B cell (primary cell): ENCODE results near the gene HIVEP1. TPM values are rescaled to one million over a fixed set of nuclear protein-coding genes. Genes with fewer than 3 reads are reported as not detected.

ENCODE experiments used
- ATAC-seq: fragments of 200-7000 bp; cut with Tn5 transposase; one replicate; pipeline ENCODE4 v1.10.0; 2021; ENCODE audit warnings: low read depth, mild to moderate bottlenecking, moderate number of reproducible peaks, moderate library complexity
- CTCF ChIA-PET: fragments of 350-600 bp; sonication (Branson Sonifier 250); formaldehyde crosslinking; loops from one replicate; lab custom pipeline; 2021; ENCODE audit warnings: antibody characterized with exemption, inconsistent platforms; lab: Charles Lee
- POLR2A ChIA-PET: fragments of 350-600 bp; sonication (Branson Sonifier 250); formaldehyde crosslinking; loops from one replicate; lab custom pipeline; 2021; ENCODE audit warnings: antibody characterized with exemption; lab: Charles Lee
- DNase-seq: peaks from one replicate; pipeline ENCODE4 v3.0.0; 2013
- H2AFZ ChIP-seq: 2 replicates; pipeline ENCODE4 v1.6.1; 2012; ENCODE audit warnings: mild to moderate bottlenecking, low read depth, low read length; ENCODE audit not compliant: insufficient read depth, poor library complexity, severe bottlenecking
- H3K27ac ChIP-seq, 2 donors: 1 replicate in 1 of 2; 2 replicates in 1 of 2; pipeline ENCODE4 v1.5.1; 2012 to 2013; ENCODE audit warnings: low read length in 2 of 2, mild to moderate bottlenecking in 2 of 2, moderate library complexity in 1 of 2
- H3K27me3 ChIP-seq, 4 experiments: fragments of 200-600 bp in 1 of 4; sonication (generic) in 1 of 4; replicated peaks in 1 of 4; 1 replicate in 2 of 4; 2 replicates in 2 of 4; pipeline versions ENCODE4 v1.6.1 to v1.7.0; 2013 to 2016; ENCODE audit warnings: low read length in 3 of 4, mild to moderate bottlenecking in 2 of 4, mixed read lengths in 1 of 4, moderate library complexity in 1 of 4; ENCODE audit not compliant: insufficient read depth in 4 of 4, control insufficient read depth in 3 of 4; ENCODE audit errors: control extremely low read depth in 1 of 4
- H3K36me3 ChIP-seq, 2 experiments: replicated peaks in 1 of 2; 1 replicate in 1 of 2; 2 replicates in 1 of 2; pipeline versions ENCODE4 v1.6.1 to v1.7.1; 2013; ENCODE audit warnings: low read length in 1 of 2; ENCODE audit not compliant: insufficient read depth in 2 of 2, control insufficient read depth in 1 of 2; ENCODE audit errors: control extremely low read depth in 1 of 2, extremely low read depth in 1 of 2
- H3K4me1 ChIP-seq, 2 donors: fragments of 200-600 bp in 1 of 2; sonication (generic) in 1 of 2; 1 replicate in 1 of 2; 2 replicates in 1 of 2; pipeline versions ENCODE4 v1.5.1 to v1.6.1; 2013 to 2017; ENCODE audit warnings: low read length in 2 of 2; ENCODE audit not compliant: control insufficient read depth in 2 of 2, insufficient read depth in 2 of 2
- H3K4me2 ChIP-seq: replicated peaks from 2 replicates; pipeline ENCODE3; 2012; ENCODE audit warnings: mild to moderate bottlenecking, low read depth, low read length; ENCODE audit not compliant: poor library complexity, severe bottlenecking
- H3K4me3 ChIP-seq, 5 experiments: fragments of 200-600 bp in 1 of 5; sonication (generic) in 1 of 5; 1 replicate in 3 of 5; 2 replicates in 2 of 5; pipeline versions ENCODE4 v1.5.1 to v1.7.0; 2011 to 2016; ENCODE audit warnings: low read length in 4 of 5, mild to moderate bottlenecking in 4 of 5, low read depth in 2 of 5, control low read depth in 1 of 5, moderate library complexity in 1 of 5; ENCODE audit not compliant: insufficient read depth in 1 of 5; ENCODE audit errors: control extremely low read depth in 1 of 5, extremely low read depth in 1 of 5
- H3K79me2 ChIP-seq: fragments of 200-600 bp; sonication (generic); one replicate; pipeline ENCODE4 v1.6.0; 2016; ENCODE audit warnings: low read length; ENCODE audit not compliant: control insufficient read depth, insufficient read depth
- H3K9ac ChIP-seq: fragments of 200-600 bp; sonication (generic); 2 replicates; pipeline ENCODE4 v1.6.1; 2017; ENCODE audit warnings: mild to moderate bottlenecking, low read length, moderate library complexity
- H3K9me3 ChIP-seq, 3 donors: one replicate each; pipeline versions ENCODE4 v1.6.1 to v1.7.1; 2013; ENCODE audit warnings: low read length in 2 of 3; ENCODE audit not compliant: control insufficient read depth in 2 of 3, insufficient read depth in 1 of 3; ENCODE audit errors: control extremely low read depth in 1 of 3
- H4K20me1 ChIP-seq: 2 replicates; pipeline ENCODE4 v1.6.0; 2012; ENCODE audit warnings: mild to moderate bottlenecking, low read length; ENCODE audit not compliant: insufficient read depth, control insufficient read depth, poor library complexity, severe bottlenecking
- H3K27ac Mint-ChIP-seq: one replicate; pipeline ENCODE4 v1.8.0; 2021; ENCODE audit warnings: mixed read lengths
- H3K27me3 Mint-ChIP-seq: one replicate; pipeline ENCODE4 v1.8.0; 2021; ENCODE audit warnings: mixed read lengths
- H3K4me1 Mint-ChIP-seq: one replicate; pipeline ENCODE4 v1.8.0; 2021; ENCODE audit warnings: mixed read lengths
- H3K4me3 Mint-ChIP-seq: one replicate; pipeline ENCODE4 v1.8.0; 2021; ENCODE audit warnings: mixed read lengths
- H3K9me3 Mint-ChIP-seq: one replicate; pipeline ENCODE4 v1.8.0; 2022; ENCODE audit warnings: mixed read lengths; ENCODE audit not compliant: insufficient read depth
- CTCF ChIP-seq: fragments of 200-600 bp; IDR thresholded peaks from one replicate; pipeline ENCODE4 v1.8.0; 2022; ENCODE audit warnings: antibody characterized with exemption, mild to moderate bottlenecking
- EZH2 ChIP-seq: IDR thresholded peaks from 2 replicates; pipeline ENCODE4 v1.6.1; 2012; ENCODE audit warnings: borderline replicate concordance, low read depth, mild to moderate bottlenecking, moderate library complexity, low read length; ENCODE audit not compliant: insufficient read depth, poor library complexity, severe bottlenecking
- WGBS: methylation state at CpG from one replicate; pipeline ENCODE4 v1.1.5; 2013; ENCODE audit warnings: missing lambda C conversion rate; ENCODE audit not compliant: insufficient coverage; 5-methylcytosine and 5-hydroxymethylcytosine counted together
- intact Hi-C: fragments of 100-400 bp; cut with micrococcal nuclease; formaldehyde crosslinking; loops from one replicate; pipeline ENCODE4 v1.10.0; 2022
- polyA plus RNA-seq: library from polyadenylated mRNA; depleted of rRNA; stranded (reverse); fragments of >200 nt; gene quantifications from 2 replicates; pipeline ENCODE4 v1.2.3, GENCODE V29; 2012
- total RNA-seq, 2 donors: library from RNA; stranded (reverse); fragments of 120-200 nt in 1 of 2; gene quantifications; 1 replicate in 1 of 2; 2 replicates in 1 of 2; pipeline versions ENCODE4 v1.2.3 to v1.2.4, GENCODE V29; 2013 to 2022

The HIVEP1 gene
- total and polyA plus RNA-seq, 2 donors (not counting 1 experiment from before 2014, with no cell fraction given) = 11.3 to 96.5 TPM

GRCh38 chr6:11983306-11983705, 28.8 kb upstream of the HIVEP1 start:
- Histone ChIP-seq H3K9me3 (no peaks in the 10 kb centered on the region), H2AFZ (no peak overlapping the region), H4K20me1 (no peaks in the 10 kb centered on the region), H3K79me2 (no peaks in the 10 kb centered on the region), H3K4me3 (no peak overlapping the region), H3K27ac (no peak overlapping the region), H3K36me3 (no peaks in the 10 kb centered on the region), H3K4me1 (no peaks in the 10 kb centered on the region), H3K27me3 (no peaks in the 10 kb centered on the region), H3K4me2 (no peak overlapping the region), H3K9ac (no peak overlapping the region)
- Mint-ChIP-seq H3K9me3 (no peaks in the 10 kb centered on the region), H3K27ac (no peak overlapping the region), H3K27me3 (peaks cover 2% of the 10 kb centered on the region), H3K4me1 (peaks cover 1% of the 10 kb centered on the region), H3K4me3 (no peak overlapping the region)
- TF ChIP-seq CTCF (no peak), EZH2 (no peak)
- DNase-seq = no peak
- POLR2A ChIA-PET = no interaction called here
- 93% methylated on average over 2 of the region's 5 CpGs for WGBS
- intact Hi-C loops = no loop called here
- ATAC-seq = no peak
- CTCF ChIA-PET = no interaction called here

- DNase-seq = no peak
- no peak overlapping the region for H3K27ac ChIP-seq
- no peak overlapping the region for H3K4me2 ChIP-seq
- ChIA-PET POLR2A (no interaction called here), CTCF (no interaction called here)
- no peak overlapping the region for H3K4me3 ChIP-seq
- no CpG with 5 or more reads among the region's 2 CpGs for WGBS
- no peak overlapping the region for H3K9ac ChIP-seq
- no peak overlapping the region for H3K4me3 Mint-ChIP-seq
- no peaks in the 10 kb centered on the region for H4K20me1 ChIP-seq
- TF ChIP-seq EZH2 = no peak
- no peak for TF ChIP-seq CTCF
- ATAC-seq = no peak
- peaks cover 6% of the 10 kb centered on the region for H3K27me3 Mint-ChIP-seq
- no peaks in the 10 kb centered on the region for H3K4me1 Mint-ChIP-seq
- no peak overlapping the region for H3K27ac Mint-ChIP-seq
- intact Hi-C loops = no loop called here
- no peaks in the 10 kb centered on the region for H3K27me3 ChIP-seq
- no peaks in the 10 kb centered on the region for H3K9me3 Mint-ChIP-seq
- no peaks in the 10 kb centered on the region for H3K79me2 ChIP-seq
- no peaks in the 10 kb centered on the region for H3K36me3 ChIP-seq
- no peak overlapping the region for H2AFZ ChIP-seq
- no peaks in the 10 kb centered on the region for H3K4me1 ChIP-seq
- no peaks in the 10 kb centered on the region for H3K9me3 ChIP-seq
Observed at GRCh38 chr6:11987386-11987785, 24.7 kb upstream of the HIVEP1 start.
